ENCODE data around the gene OPN1MW2.
"Not testable (repeated sequence)": the region's sequence is repeated elsewhere in the genome, so short reads cannot be mapped to it uniquely, and the experiment has no call there.

Gene OPN1MW2

GRCh38 chrX:154219456-154219855 is at the start of gene OPN1MW2:
OPN1MW2 (plus strand) TSS chrX:154219756; CDS start chrX:154219816, 60 bp downstream.
- H3K9me3 ChIP-seq (ENCODE audit: low read length); H3K4me1 ChIP-seq (ENCODE audit: insufficient read depth, low read length); H3K27me3 ChIP-seq (ENCODE audit: control insufficient read depth in 1 of 2, insufficient read depth in 2 of 2, low read length in 2 of 2); H3K4me3 ChIP-seq (ENCODE audit: low read depth in 1 of 2, low read length in 2 of 2); H3K27ac ChIP-seq (ENCODE audit: low read depth, low read length); H3K36me3 ChIP-seq (ENCODE audit: insufficient read depth, low read length); H3K9ac ChIP-seq (ENCODE audit: low read length): not testable (repeated sequence)

DNA sequence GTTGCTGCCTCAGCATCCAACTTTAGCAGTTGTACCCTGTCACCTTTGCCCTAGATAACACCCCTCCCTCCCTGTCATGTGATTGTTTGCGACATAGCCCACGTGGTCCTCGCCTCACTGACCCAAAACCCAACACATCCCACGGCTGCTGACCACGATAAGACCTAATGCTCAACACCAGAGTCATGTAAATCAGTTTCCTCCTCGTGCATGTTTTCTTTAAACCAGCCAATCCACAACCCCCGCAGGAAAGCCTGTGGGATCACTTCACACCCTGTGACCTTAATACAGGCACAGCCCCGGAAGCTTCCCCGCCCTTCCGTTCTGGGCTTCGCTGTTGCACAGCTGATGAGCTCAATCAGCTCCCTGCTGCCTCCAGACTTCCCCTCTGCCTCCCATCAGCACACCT is 47.0 kb upstream of the OPN1MW2 start:
- not testable (repeated sequence) for H3K27me3 ChIP-seq (ENCODE audit: control insufficient read depth in 1 of 2, insufficient read depth in 2 of 2, low read length in 2 of 2); H3K9me3 ChIP-seq (ENCODE audit: low read length); H3K9ac ChIP-seq (ENCODE audit: low read length); H3K36me3 ChIP-seq (ENCODE audit: insufficient read depth, low read length); H3K4me1 ChIP-seq (ENCODE audit: insufficient read depth, low read length); H3K4me3 ChIP-seq (ENCODE audit: low read depth in 1 of 2, low read length in 2 of 2); H3K27ac ChIP-seq (ENCODE audit: low read depth, low read length)

GRCh38 chrX:154174356-154174755 is 45.2 kb upstream of the OPN1MW2 start:
- H3K9ac ChIP-seq (ENCODE audit: low read length); H3K4me1 ChIP-seq (ENCODE audit: insufficient read depth, low read length); H3K36me3 ChIP-seq (ENCODE audit: insufficient read depth, low read length); H3K27ac ChIP-seq (ENCODE audit: low read depth, low read length); H3K9me3 ChIP-seq (ENCODE audit: low read length); H3K27me3 ChIP-seq (ENCODE audit: control insufficient read depth in 1 of 2, insufficient read depth in 2 of 2, low read length in 2 of 2); H3K4me3 ChIP-seq (ENCODE audit: low read depth in 1 of 2, low read length in 2 of 2): not testable (repeated sequence)

- not testable (repeated sequence) for H3K9ac ChIP-seq (ENCODE audit: low read length); H3K4me1 ChIP-seq (ENCODE audit: insufficient read depth, low read length); H3K27ac ChIP-seq (ENCODE audit: low read depth, low read length); H3K4me3 ChIP-seq (ENCODE audit: low read depth in 1 of 2, low read length in 2 of 2); H3K36me3 ChIP-seq (ENCODE audit: insufficient read depth, low read length); H3K27me3 ChIP-seq (ENCODE audit: control insufficient read depth in 1 of 2, insufficient read depth in 2 of 2, low read length in 2 of 2); H3K9me3 ChIP-seq (ENCODE audit: low read length)
Measured at GRCh38 chrX:154182296-154182695, 37.3 kb upstream of the OPN1MW2 start, which contains the start of gene OPN1MW. OPN1MW (plus strand) TSS chrX:154182596; CDS start chrX:154182678, 82 bp downstream.

- H3K9ac ChIP-seq (ENCODE audit: low read length); H3K9me3 ChIP-seq (ENCODE audit: low read length); H3K4me1 ChIP-seq (ENCODE audit: insufficient read depth, low read length); H3K4me3 ChIP-seq (ENCODE audit: low read depth in 1 of 2, low read length in 2 of 2); H3K27me3 ChIP-seq (ENCODE audit: control insufficient read depth in 1 of 2, insufficient read depth in 2 of 2, low read length in 2 of 2); H3K27ac ChIP-seq (ENCODE audit: low read depth, low read length); H3K36me3 ChIP-seq (ENCODE audit: insufficient read depth, low read length): not testable (repeated sequence)
Measured at GRCh38 chrX:154183794-154184193, 35.8 kb upstream of the OPN1MW2 start.

GRCh38 chrX:154192846-154193245 is 26.7 kb upstream of the OPN1MW2 start:
- not testable (repeated sequence) for H3K27me3 ChIP-seq (ENCODE audit: control insufficient read depth in 1 of 2, insufficient read depth in 2 of 2, low read length in 2 of 2); H3K36me3 ChIP-seq (ENCODE audit: insufficient read depth, low read length); H3K4me3 ChIP-seq (ENCODE audit: low read depth in 1 of 2, low read length in 2 of 2); H3K4me1 ChIP-seq (ENCODE audit: insufficient read depth, low read length); H3K9me3 ChIP-seq (ENCODE audit: low read length); H3K9ac ChIP-seq (ENCODE audit: low read length); H3K27ac ChIP-seq (ENCODE audit: low read depth, low read length)

GRCh38 chrX:154194316-154194715 is 25.2 kb upstream of the OPN1MW2 start:
- not testable (repeated sequence) for H3K4me1 ChIP-seq (ENCODE audit: insufficient read depth, low read length); H3K9me3 ChIP-seq (ENCODE audit: low read length); H3K4me3 ChIP-seq (ENCODE audit: low read depth in 1 of 2, low read length in 2 of 2)

GRCh38 chrX:154196466-154196865 is 23.1 kb upstream of the OPN1MW2 start:
- H3K9ac ChIP-seq (ENCODE audit: low read length); H3K9me3 ChIP-seq (ENCODE audit: low read length); H3K27me3 ChIP-seq (ENCODE audit: control insufficient read depth in 1 of 2, insufficient read depth in 2 of 2, low read length in 2 of 2); H3K27ac ChIP-seq (ENCODE audit: low read depth, low read length); H3K4me1 ChIP-seq (ENCODE audit: insufficient read depth, low read length); H3K36me3 ChIP-seq (ENCODE audit: insufficient read depth, low read length); H3K4me3 ChIP-seq (ENCODE audit: low read depth in 1 of 2, low read length in 2 of 2): not testable (repeated sequence)

More at GRCh38 chrX:154194316-154194715, 25.2 kb upstream of the OPN1MW2 start:
- not testable (repeated sequence) for H3K36me3 ChIP-seq (ENCODE audit: insufficient read depth, low read length); H3K27me3 ChIP-seq (ENCODE audit: control insufficient read depth in 1 of 2, insufficient read depth in 2 of 2, low read length in 2 of 2); H3K27ac ChIP-seq (ENCODE audit: low read depth, low read length); H3K9ac ChIP-seq (ENCODE audit: low read length)

- H3K9ac ChIP-seq (ENCODE audit: low read length); H3K4me3 ChIP-seq (ENCODE audit: low read depth in 1 of 2, low read length in 2 of 2); H3K9me3 ChIP-seq (ENCODE audit: low read length); H3K4me1 ChIP-seq (ENCODE audit: insufficient read depth, low read length); H3K27me3 ChIP-seq (ENCODE audit: control insufficient read depth in 1 of 2, insufficient read depth in 2 of 2, low read length in 2 of 2); H3K36me3 ChIP-seq (ENCODE audit: insufficient read depth, low read length); H3K27ac ChIP-seq (ENCODE audit: low read depth, low read length): not testable (repeated sequence)
Measured at GRCh38 chrX:154209670-154210418, 9.7 kb upstream of the OPN1MW2 start.

- H3K27ac ChIP-seq (ENCODE audit: low read depth, low read length); H3K27me3 ChIP-seq (ENCODE audit: control insufficient read depth in 1 of 2, insufficient read depth in 2 of 2, low read length in 2 of 2); H3K4me1 ChIP-seq (ENCODE audit: insufficient read depth, low read length); H3K9me3 ChIP-seq (ENCODE audit: low read length); H3K4me3 ChIP-seq (ENCODE audit: low read depth in 1 of 2, low read length in 2 of 2); H3K9ac ChIP-seq (ENCODE audit: low read length); H3K36me3 ChIP-seq (ENCODE audit: insufficient read depth, low read length): not testable (repeated sequence)
Measured at GRCh38 chrX:154211057-154211456, 8.5 kb upstream of the OPN1MW2 start.

- H3K9me3 ChIP-seq (ENCODE audit: low read length); H3K27me3 ChIP-seq (ENCODE audit: control insufficient read depth in 1 of 2, insufficient read depth in 2 of 2, low read length in 2 of 2); H3K4me3 ChIP-seq (ENCODE audit: low read depth in 1 of 2, low read length in 2 of 2); H3K27ac ChIP-seq (ENCODE audit: low read depth, low read length); H3K9ac ChIP-seq (ENCODE audit: low read length); H3K36me3 ChIP-seq (ENCODE audit: insufficient read depth, low read length); H3K4me1 ChIP-seq (ENCODE audit: insufficient read depth, low read length): not testable (repeated sequence)
Measured at GRCh38 chrX:154211499-154211898, 8.1 kb upstream of the OPN1MW2 start.

GRCh38 chrX:154225292-154225691 is 5.7 kb downstream of the OPN1MW2 start:
- H3K36me3 ChIP-seq (ENCODE audit: insufficient read depth, low read length); H3K4me3 ChIP-seq (ENCODE audit: low read depth in 1 of 2, low read length in 2 of 2); H3K9ac ChIP-seq (ENCODE audit: low read length); H3K27me3 ChIP-seq (ENCODE audit: control insufficient read depth in 1 of 2, insufficient read depth in 2 of 2, low read length in 2 of 2); H3K4me1 ChIP-seq (ENCODE audit: insufficient read depth, low read length); H3K9me3 ChIP-seq (ENCODE audit: low read length); H3K27ac ChIP-seq (ENCODE audit: low read depth, low read length): not testable (repeated sequence)

Data from muscle layer of colon (tissue), 2 donors.